ENCODE measurements around the gene PNMT. TPM values are rescaled to one million over a fixed set of nuclear protein-coding genes. Genes with fewer than 3 reads are reported as not detected.
A peak's percentile ranks its signal among the peaks of the same experiment; 100 is the strongest.

The PNMT gene
- total and polyA plus RNA-seq, 2 of the 13 experiments (the other 11 are each of a cell fraction or from before 2014, with no cell fraction given) = 0.25 TPM; not detected in 1

- TF ChIP-seq, protein P1, sequence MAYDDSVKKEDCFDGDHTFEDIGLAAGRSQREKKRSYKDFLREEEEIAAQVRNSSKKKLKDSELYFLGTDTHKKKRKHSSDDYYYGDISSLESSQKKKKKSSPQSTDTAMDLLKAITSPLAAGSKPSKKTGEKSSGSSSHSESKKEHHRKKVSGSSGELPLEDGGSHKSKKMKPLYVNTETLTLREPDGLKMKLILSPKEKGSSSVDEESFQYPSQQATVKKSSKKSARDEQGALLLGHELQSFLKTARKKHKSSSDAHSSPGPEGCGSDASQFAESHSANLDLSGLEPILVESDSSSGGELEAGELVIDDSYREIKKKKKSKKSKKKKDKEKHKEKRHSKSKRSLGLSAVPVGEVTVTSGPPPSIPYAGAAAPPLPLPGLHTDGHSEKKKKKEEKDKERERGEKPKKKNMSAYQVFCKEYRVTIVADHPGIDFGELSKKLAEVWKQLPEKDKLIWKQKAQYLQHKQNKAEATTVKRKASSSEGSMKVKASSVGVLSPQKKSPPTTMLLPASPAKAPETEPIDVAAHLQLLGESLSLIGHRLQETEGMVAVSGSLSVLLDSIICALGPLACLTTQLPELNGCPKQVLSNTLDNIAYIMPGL (CRISPR knock-in tag; IDR thresholded peaks at IDR 0.05; ENCODE audit: borderline replicate concordance in 1 of 2, low read depth in 1 of 2) = peak in 1 of 2 experiments; percentile 42; a peak in 1 of 4 replicates
- no peak for TF ChIP-seq ZNF251 (CRISPR knock-in tag; IDR thresholded peaks at IDR 0.05)
- TF ChIP-seq, protein P2, sequence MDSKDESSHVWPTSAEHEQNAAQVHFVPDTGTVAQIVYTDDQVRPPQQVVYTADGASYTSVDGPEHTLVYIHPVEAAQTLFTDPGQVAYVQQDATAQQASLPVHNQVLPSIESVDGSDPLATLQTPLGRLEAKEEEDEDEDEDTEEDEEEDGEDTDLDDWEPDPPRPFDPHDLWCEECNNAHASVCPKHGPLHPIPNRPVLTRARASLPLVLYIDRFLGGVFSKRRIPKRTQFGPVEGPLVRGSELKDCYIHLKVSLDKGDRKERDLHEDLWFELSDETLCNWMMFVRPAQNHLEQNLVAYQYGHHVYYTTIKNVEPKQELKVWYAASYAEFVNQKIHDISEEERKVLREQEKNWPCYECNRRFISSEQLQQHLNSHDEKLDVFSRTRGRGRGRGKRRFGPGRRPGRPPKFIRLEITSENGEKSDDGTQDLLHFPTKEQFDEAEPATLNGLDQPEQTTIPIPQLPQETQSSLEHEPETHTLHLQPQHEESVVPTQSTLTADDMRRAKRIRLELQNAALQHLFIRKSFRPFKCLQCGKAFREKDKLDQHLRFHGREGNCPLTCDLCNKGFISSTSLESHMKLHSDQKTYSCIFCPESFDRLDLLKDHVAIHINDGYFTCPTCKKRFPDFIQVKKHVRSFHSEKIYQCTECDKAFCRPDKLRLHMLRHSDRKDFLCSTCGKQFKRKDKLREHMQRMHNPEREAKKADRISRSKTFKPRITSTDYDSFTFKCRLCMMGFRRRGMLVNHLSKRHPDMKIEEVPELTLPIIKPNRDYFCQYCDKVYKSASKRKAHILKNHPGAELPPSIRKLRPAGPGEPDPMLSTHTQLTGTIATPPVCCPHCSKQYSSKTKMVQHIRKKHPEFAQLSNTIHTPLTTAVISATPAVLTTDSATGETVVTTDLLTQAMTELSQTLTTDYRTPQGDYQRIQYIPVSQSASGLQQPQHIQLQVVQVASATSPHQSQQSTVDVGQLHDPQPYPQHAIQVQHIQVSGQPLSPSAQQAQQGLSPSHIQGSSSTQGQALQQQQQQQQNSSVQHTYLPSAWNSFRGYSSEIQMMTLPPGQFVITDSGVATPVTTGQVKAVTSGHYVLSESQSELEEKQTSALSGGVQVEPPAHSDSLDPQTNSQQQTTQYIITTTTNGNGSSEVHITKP (CRISPR knock-in tag; IDR thresholded peaks at IDR 0.05; ENCODE audit: low read depth) = peak; percentile 88
- no peak for TF ChIP-seq SRSF4 (IDR thresholded peaks at IDR 0.05; ENCODE audit: low read depth, low read length, poor library complexity, severe bottlenecking)
- TF ChIP-seq ZNF775 (CRISPR knock-in tag; IDR thresholded peaks at IDR 0.05; ENCODE audit: borderline replicate concordance) = no peak
- TF ChIP-seq ZNF274 (CRISPR knock-in tag; IDR thresholded peaks at IDR 0.05) = no peak; the same call in 1 of the 2 replicates
- TF ChIP-seq, protein P3, sequence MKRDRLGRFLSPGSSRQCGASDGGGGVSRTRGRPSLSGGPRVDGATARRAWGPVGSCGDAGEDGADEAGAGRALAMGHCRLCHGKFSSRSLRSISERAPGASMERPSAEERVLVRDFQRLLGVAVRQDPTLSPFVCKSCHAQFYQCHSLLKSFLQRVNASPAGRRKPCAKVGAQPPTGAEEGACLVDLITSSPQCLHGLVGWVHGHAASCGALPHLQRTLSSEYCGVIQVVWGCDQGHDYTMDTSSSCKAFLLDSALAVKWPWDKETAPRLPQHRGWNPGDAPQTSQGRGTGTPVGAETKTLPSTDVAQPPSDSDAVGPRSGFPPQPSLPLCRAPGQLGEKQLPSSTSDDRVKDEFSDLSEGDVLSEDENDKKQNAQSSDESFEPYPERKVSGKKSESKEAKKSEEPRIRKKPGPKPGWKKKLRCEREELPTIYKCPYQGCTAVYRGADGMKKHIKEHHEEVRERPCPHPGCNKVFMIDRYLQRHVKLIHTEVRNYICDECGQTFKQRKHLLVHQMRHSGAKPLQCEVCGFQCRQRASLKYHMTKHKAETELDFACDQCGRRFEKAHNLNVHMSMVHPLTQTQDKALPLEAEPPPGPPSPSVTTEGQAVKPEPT (CRISPR knock-in tag; IDR thresholded peaks at IDR 0.05; ENCODE audit: low read depth) = no peak
- TF ChIP-seq ZKSCAN8 (CRISPR knock-in tag; IDR thresholded peaks at IDR 0.05; ENCODE audit: borderline replicate concordance) = peak; percentile 44; the same call in 1 of the 2 replicates
- TF ChIP-seq ZNF746 (CRISPR knock-in tag; IDR thresholded peaks at IDR 0.05) = peak; percentile 48; the same call in 1 of the 2 replicates
- TF ChIP-seq NFKBIZ (CRISPR knock-in tag; IDR thresholded peaks at IDR 0.05) = peak; percentile 46; the same call in 1 of the 2 replicates
- TF ChIP-seq, protein P4, sequence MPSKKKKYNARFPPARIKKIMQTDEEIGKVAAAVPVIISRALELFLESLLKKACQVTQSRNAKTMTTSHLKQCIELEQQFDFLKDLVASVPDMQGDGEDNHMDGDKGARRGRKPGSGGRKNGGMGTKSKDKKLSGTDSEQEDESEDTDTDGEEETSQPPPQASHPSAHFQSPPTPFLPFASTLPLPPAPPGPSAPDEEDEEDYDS (CRISPR knock-in tag; IDR thresholded peaks at IDR 0.05) = no peak
- no peak for TF ChIP-seq ZNF644 (CRISPR knock-in tag; IDR thresholded peaks at IDR 0.05; ENCODE audit: low read depth)
- TF ChIP-seq CENPT (CRISPR knock-in tag; IDR thresholded peaks at IDR 0.05; ENCODE audit: low read depth) = no peak
- TF ChIP-seq NFATC3 (CRISPR knock-in tag; IDR thresholded peaks at IDR 0.05) = no peak
- 0 out of 2 replicates have a peak, but pooled peaks have one; percentile 4 for TF ChIP-seq BCL6 (CRISPR knock-in tag; IDR thresholded peaks at IDR 0.05)
- TF ChIP-seq, protein P5, sequence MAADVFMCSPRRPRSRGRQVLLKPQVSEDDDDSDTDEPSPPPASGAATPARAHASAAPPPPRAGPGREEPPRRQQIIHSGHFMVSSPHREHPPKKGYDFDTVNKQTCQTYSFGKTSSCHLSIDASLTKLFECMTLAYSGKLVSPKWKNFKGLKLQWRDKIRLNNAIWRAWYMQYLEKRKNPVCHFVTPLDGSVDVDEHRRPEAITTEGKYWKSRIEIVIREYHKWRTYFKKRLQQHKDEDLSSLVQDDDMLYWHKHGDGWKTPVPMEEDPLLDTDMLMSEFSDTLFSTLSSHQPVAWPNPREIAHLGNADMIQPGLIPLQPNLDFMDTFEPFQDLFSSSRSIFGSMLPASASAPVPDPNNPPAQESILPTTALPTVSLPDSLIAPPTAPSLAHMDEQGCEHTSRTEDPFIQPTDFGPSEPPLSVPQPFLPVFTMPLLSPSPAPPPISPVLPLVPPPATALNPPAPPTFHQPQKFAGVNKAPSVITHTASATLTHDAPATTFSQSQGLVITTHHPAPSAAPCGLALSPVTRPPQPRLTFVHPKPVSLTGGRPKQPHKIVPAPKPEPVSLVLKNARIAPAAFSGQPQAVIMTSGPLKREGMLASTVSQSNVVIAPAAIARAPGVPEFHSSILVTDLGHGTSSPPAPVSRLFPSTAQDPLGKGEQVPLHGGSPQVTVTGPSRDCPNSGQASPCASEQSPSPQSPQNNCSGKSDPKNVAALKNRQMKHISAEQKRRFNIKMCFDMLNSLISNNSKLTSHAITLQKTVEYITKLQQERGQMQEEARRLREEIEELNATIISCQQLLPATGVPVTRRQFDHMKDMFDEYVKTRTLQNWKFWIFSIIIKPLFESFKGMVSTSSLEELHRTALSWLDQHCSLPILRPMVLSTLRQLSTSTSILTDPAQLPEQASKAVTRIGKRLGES (CRISPR knock-in tag; IDR thresholded peaks at IDR 0.05; ENCODE audit: borderline replicate concordance) = no peak
- TF ChIP-seq ZSCAN21 (CRISPR knock-in tag; IDR thresholded peaks at IDR 0.05; ENCODE audit: borderline replicate concordance) = no peak
- TF ChIP-seq ZNF17 (CRISPR knock-in tag; IDR thresholded peaks at IDR 0.05) = no peak
These were observed 6.6 kb downstream of the PNMT start (continued) for GRCh38 chr17:39674702-39675389.
